Stimulated activated naive CD4-positive, alpha-beta T cell (primary cell): Measurements from ENCODE around the gene CENPT.
"Not testable (repeated sequence)": the region's sequence is repeated elsewhere in the genome, so short reads cannot be mapped to it uniquely, and the experiment has no call there.

Experiments
- DNase-seq, 6 experiments: peaks; one replicate each; lab custom pipeline; 2025; lab: John Stamatoyannopoulos, UW

CENPT gene

DNA sequence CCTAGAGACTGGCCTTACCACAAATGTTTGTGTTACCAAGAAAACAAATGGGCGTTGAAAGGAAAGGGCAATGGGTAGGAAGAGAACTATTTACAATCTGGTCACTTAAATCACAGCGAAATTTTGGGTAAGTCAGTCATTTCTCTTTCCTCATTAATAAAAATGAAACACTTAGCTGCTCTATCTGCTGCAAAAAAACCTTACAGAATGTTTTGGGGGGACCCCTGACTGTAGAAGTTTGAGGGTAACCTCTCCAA lies 1.5 kb downstream of the CENPT start:
- DNase-seq, result no peak

DNA sequence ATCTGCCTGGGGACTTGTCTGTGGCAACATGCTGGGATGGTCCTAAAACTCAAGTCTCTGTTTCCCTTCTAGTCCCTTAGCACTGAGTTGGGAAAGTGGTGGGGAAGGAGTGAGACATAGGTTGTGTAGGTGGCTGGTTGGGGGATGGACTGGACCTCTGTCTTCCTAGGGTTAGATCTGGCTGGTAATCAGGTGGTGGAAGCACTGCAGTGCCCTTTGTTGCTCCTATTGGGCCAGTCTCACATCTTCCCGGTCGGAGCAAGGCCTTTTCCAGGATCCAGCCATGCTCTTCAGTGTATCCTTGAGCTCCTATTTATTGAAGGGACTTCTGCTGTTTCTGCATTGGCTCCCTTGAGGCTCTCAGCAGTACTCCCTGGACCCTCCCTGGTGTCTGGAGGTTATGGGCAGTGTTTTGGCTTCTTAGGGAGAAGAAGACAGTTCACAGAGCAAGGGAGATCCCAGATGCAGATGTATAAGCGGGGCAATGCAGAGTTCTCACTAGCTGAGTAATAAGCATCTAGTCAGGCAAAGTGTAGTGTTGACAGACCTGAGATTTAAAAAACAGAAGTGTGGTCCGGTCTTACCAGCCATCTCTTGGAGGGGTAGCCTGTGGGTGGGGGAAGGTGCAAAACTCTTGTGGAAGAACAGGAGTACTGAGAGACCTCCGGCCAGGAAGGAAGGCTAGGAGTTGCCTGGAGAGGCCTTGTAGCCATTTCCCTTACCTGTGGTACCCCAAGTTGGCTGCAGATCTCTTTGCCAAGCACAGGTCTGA lies 2.0 kb downstream of the CENPT start:
- no peak for DNase-seq

GRCh38 chr16:67844497-67844896 lies 3.0 kb downstream of the CENPT start:
- DNase-seq, result no peak

DNA sequence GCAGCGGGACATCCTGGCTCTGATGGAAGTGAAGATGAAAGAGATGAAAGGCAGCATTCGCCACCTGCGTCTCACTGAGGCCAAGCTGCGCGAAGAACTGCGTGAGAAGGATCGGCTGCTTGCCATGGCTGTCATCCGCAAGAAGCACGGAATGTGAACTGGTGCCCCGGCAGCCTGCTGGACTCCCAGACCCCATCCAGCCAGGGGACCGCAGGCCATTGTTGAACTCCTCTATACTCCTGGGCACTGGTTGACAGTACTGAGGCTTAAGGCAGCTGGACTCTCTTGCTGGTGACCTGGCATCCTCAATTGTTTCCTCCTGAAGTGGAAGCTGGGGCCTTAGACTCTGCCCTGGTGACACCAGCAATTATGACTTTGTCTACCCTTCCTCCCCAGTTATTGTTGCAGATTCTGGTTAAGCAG lies 4.1 kb downstream of the CENPT start:
- DNase-seq, result no peak

- DNase-seq, result peak; percentile 59 to 88 (median 76)
These were observed 4.8 kb downstream of the CENPT start for GRCh38 chr16:67842509-67843342.

DNA sequence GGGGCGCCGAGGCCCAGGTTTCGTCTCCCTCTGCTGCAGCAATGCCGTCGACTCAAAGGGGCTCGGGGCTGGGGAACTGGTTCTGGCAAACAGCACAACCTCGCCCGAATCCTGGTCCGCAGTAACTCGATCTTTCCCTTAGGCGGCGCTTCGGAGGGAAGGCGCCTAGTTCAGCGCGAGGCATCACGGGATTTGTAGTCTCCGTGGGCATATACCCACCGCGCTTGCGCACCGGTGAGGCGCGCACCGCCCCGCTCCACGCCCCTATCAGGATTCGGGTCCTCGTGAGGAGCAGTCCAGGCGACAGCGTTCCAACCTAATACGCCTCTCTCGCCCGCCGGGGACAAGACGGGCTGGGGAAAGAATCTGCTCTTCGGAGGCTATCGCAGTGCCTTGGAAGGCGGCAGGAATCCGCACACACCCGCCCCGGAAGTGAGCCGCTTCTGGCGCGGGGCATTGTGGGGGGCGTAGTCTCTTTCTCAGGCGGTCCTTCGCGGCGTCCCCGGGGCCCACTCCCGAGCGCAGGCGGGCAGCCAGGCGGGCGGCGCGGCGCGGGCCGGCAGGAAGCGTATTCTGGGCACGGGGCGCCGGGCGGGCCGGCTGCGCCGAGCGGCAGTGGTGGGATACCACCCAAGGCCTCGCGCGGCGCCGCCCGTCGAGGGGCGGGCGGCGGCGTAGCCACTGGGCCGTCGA lies 5.5 kb downstream of the CENPT start, which contains the start of gene THAP11:
TSS of gene THAP11 (plus strand) at position 505 of the 693 bp plus-strand sequence. CDS start 235 bp downstream, outside the sequence.
- peak; percentile 90 to 100 (median 94) for DNase-seq

DNA sequence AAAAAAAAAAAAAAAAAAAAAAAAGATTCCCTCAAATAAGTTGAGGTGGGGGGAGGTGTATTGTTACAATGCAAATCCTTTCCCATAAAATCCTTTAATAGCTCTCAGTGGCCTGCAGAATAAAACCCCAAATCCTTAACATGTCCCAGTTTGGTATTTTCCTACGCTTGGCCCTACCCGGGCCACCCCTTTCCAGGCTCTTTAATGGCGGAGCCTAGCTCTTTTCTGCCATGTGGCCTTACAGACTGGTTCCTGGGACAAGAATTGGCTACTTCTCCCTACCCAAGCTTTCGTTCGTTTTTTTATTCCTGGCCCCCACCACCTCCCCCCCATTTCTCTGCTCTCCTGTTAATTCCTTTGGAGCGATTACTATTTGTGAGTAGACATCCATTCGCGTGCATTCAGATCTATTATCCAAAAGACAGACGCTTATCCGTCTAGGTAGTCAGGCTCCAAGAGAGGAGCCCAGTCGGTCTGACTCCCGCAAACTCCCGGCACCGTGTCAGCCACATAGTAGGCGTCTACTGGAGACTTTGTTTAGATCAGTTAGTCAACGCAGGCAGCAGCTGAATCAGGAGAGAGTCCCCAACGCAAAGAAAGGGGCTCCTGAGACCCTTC lies 6.2 kb downstream of the CENPT start:
- DNase-seq, result no peak

GRCh38 chr16:67837811-67838210 lies 9.7 kb downstream of the CENPT start:
- no peak for DNase-seq

DNA sequence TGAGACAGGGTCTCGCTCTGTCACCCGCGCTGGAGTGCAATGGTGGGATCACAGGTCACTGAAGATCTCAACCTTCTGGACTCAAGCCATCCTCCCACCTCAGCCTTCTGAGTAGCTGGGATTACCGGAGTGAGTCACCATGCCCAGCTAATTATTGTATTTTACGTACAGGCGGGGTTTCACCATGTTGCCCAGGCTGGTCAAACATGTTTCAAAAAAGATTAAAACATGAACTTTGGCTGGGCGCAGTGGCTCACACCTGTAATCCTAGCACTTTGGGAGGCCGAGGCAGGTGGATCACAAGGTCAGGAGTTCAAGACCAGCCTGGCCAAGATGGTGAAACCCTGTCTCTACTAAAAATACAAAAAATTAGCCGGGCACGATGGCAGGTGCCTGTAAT lies 10.3 kb downstream of the CENPT start:
- DNase-seq, result not testable (repeated sequence)

DNA sequence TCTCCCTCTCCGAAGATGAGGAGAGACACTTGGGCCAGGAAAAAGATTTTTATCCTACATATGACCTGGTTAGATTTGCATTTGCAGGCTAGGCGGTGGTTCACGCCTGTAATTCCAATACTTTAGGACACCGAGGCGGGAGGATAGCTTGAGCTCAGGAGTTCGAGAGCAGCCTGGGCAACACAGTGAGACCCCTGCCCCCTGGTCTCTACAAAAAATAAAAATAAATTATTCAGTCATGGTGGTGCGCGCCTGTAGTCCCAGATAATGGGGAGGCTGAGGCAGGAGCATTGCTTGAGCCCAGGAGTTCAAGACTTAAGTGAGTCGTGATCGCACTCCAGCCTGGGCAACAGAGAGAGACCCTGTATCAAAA lies 13.3 kb downstream of the CENPT start:
- no peak for DNase-seq

- peak; percentile 76 to 91 (median 88) for DNase-seq
These were observed 13.9 kb downstream of the CENPT start for GRCh38 chr16:67833415-67834241.

GRCh38 chr16:67833030-67833414 lies 14.5 kb downstream of the CENPT start:
- DNase-seq, result no peak

- no peak for DNase-seq
These were observed 18.8 kb downstream of the CENPT start for GRCh38 chr16:67828651-67829050.

GRCh38 chr16:67825906-67826305 lies 21.6 kb downstream of the CENPT start:
- no peak for DNase-seq

- no peak for DNase-seq
These were observed 22.4 kb downstream of the CENPT start for GRCh38 chr16:67825119-67825518.

DNA sequence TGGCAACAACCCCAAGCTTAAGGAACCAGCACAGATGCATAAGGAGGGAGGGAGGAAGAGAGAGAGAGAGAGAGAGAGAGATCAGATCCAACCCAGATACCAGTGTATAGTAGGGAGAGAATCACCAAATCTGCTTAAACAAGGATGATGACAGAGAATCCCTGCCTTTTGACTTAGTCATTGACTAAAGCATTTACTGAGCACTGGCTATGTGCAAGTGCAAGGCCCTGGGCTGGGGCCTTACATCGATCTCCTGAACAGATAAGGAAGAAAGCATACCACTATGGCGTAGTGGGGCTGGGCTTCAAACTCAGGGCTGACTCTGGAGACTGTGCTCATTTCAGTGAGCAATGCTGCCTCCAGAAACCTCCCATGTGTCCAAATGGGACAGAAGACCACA lies 25.0 kb downstream of the CENPT start:
- DNase-seq, result no peak

DNA sequence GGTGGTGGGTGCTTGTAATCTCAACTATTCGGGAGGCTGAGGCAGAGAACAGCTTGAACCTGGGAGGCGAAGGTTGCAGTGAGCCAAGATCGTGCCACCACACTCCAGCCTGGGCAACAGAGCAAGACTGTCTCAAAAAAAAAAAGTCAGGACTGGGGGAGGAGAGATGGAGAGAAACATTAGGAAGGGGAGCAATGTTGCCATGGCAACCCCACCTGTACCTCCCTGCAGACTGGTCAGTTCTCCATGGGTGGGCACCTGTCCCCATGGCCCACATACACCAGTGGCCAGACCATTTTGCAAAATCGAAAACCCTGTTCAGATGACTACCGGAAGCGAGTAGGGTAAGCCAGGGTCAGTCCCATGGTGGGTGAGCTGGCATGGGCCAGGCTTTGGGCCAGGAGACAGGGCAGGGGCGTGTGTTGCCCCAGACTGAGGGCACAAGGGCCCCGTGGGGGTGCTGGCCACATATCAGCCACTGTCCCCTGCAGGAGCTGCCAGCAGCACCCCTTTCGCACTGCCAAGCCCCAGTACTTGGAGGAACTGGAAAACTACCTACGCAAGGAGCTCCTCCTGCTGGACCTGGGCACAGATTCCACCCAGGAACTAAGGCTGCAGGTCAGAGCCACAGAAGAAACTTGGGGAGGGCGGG lies 26.8 kb downstream of the CENPT start:
- DNase-seq, result no peak

DNA sequence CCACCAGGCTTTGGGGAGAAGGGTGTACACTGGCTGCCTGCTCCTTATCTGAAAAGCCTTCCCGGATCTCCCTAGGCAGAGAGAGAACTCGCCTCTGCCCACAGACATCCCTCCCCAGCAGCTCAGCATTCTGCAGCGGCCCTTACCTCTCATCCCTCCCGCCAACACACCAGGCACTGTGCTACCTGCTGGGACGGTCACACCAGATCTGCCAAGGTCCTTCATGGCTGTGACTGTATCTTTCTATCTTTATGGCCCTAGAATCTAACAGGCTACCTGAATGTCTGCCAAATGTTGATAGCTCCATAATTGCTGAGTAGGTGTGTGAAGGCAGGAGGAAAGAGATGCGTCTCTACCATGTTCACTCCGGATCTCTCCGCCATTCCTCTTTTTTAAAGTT lies 32.9 kb downstream of the CENPT start:
- DNase-seq, result no peak

- DNase-seq, result no peak
These were observed 35.6 kb downstream of the CENPT start for GRCh38 chr16:67811899-67812298.

DNA sequence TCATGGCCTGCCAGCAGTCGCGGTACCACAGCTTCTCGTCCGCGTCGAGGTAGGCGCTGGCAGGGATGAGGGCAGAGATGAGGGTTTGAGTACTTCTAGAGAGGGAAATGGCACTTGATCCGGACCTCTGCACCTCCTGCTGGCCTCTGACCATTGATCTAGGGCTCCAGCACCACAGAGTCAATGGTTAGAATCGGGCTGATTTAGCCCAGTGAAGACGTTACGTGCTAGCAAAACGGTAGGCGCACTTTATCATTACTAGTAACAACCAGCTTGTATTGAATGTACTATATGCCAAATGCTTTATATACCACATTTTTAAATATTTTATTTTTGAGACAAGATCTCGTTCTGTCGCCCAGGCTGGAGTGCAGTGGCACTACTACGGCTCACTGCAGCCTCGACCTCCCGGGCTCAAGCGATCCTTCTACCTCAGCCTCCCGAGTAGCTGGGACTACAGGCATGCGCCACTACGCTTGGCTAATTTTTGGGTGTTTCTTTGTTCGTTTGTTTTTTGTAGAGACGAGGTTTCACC lies 40.3 kb downstream of the CENPT start:
- no peak for DNase-seq
